Gastrocnemius medialis (tissue), 4 donors: ENCODE data around the gene PRR27.

Source experiments
- CTCF ChIP-seq, 5 experiments: fragments of 450-650 bp in 3 of 5; fragments of 200-600 bp in 2 of 5; sonication (generic) in 2 of 5; IDR thresholded peaks in 4 of 5; conservative IDR thresholded peaks in 1 of 5; 1 replicate in 4 of 5; 2 replicates in 1 of 5; pipeline ENCODE4 v1.5.1; 2016 to 2019; ENCODE audit warnings: antibody characterized with exemption in 5 of 5, mild to moderate bottlenecking in 3 of 5, moderate library complexity in 3 of 5
- POLR2A ChIP-seq, 2 donors: fragments of 450-650 bp; IDR thresholded peaks; one replicate each; pipeline ENCODE4 v1.6.1; 2017; ENCODE audit warnings: antibody characterized with exemption in 2 of 2, mild to moderate bottlenecking in 2 of 2, moderate library complexity in 2 of 2

- no peak for TF ChIP-seq POLR2A (IDR thresholded peaks at IDR 0.05)
- no peak for TF ChIP-seq CTCF (IDR thresholded peaks at IDR 0.05 in 4 of 5, conservative IDR thresholded peaks at IDR 0.05 in 1 of 5)
Observed at GRCh38 chr4:70114096-70114495, 39.9 kb upstream of the PRR27 start.
